Mammary epithelial cell (primary cell): ENCODE results near the gene TNFRSF6B.
A peak's percentile ranks its signal among the peaks of the same experiment; 100 is the strongest.

Experiments used
- CTCF ChIP-seq, 2 donors: IDR thresholded peaks in 1 of 2; conservative IDR thresholded peaks in 1 of 2; 2 replicates each; pipeline ENCODE4 v1.5.1; 2011 to 2012; ENCODE audit warnings: inconsistent platforms in 2 of 2, low read length in 2 of 2, mild to moderate bottlenecking in 2 of 2, control low read depth in 1 of 2, low read depth in 1 of 2; ENCODE audit not compliant: insufficient read depth in 1 of 2; ENCODE audit errors: extremely low read depth in 1 of 2
- EZH2 ChIP-seq: IDR thresholded peaks from 2 replicates; pipeline ENCODE4 v1.6.1; 2012; ENCODE audit warnings: low read length, inconsistent platforms, borderline replicate concordance

DNA sequence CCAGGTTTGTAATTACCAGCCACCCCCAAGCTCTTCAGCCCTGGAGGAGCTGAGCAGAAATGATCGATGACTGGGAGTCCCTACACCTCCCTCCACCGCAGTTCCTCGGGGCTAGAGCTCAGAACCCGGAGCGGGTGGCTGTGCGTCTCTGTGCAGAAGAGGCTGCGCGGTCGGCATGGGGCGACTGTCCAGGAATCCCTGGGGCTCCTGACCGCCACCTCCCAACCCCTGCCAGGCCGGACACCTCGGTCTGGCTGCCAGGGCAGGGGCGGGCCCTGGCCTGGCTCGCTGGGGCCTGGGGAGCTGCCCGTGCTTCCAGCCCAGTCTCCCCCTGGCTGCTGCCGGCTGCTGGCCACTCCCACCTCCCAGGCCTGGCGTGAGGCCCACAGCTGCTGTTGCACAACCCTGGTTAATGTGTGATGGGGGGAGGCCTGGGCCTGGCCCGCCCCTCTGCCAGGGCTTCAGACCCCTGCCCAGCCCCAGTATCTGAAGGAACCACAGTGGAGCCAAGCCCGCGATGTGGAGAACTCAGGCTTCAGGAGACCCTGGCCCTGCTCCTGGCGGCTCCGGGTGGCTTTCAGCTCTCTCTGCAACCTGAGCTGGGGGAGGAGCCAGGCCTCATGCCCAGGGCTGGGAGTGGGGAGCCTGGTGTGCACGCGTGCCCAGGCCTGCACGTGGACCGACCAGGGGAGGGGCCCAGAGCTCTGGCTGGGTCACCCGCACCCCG lies 44.3 kb downstream of the TNFRSF6B start:
- TF ChIP-seq CTCF (conservative IDR thresholded peaks at IDR 0.05 in 1 of 2, IDR thresholded peaks at IDR 0.05 in 1 of 2; ENCODE audit: extremely low read depth in 1 of 2, insufficient read depth in 1 of 2, low read depth in 1 of 2, low read length in 2 of 2) = peak in 1 of 2 donors; percentile 30
- no peak for TF ChIP-seq EZH2
